Fibroblast of skin of abdomen (primary cell): ENCODE data around the gene EMILIN1. TPM values are rescaled to one million over a fixed set of nuclear protein-coding genes. Genes with fewer than 3 reads are reported as not detected.

Source experiments
- DNase-seq: peaks from one replicate; pipeline ENCODE4 v3.0.0-alpha.2; 2013
- polyA plus RNA-seq, 2 experiments: library from polyadenylated mRNA; unstranded; fragments of 120-200 nt; gene quantifications; one replicate each; pipeline ENCODE4 v1.2.1, GENCODE V29; 2013; ENCODE audit not compliant: insufficient read length in 2 of 2

EMILIN1 gene
- 406 TPM for polyA plus RNA-seq (2013, experiment 1 of 2; ENCODE audit: insufficient read length)
- polyA plus RNA-seq (2013, experiment 2 of 2; ENCODE audit: insufficient read length) = 450 TPM

GRCh38 chr2:27078267-27079194 is at the start of gene EMILIN1:
Gene EMILIN1, plus strand, starts transcription at chr2:27078615. Its CDS starts 451 bp downstream, at chr2:27079066.
- peak; percentile 97 for DNase-seq

- DNase-seq = no peak
Measured at GRCh38 chr2:27029051-27029450, 49.4 kb upstream of the EMILIN1 start.

- DNase-seq = peak; percentile 90
Measured at GRCh38 chr2:27032495-27033252, 45.7 kb upstream of the EMILIN1 start, which contains the start of gene TMEM214. Gene TMEM214, plus strand, starts transcription at chr2:27032965. Its CDS starts 51 bp downstream, at chr2:27033016.

- no peak for DNase-seq
Measured at GRCh38 chr2:27033253-27033852, 45.1 kb upstream of the EMILIN1 start.

- DNase-seq = no peak
Measured at GRCh38 chr2:27038012-27038411, 40.4 kb upstream of the EMILIN1 start.

GRCh38 chr2:27038631-27039339 is 39.6 kb upstream of the EMILIN1 start:
- DNase-seq = no peak

GRCh38 chr2:27039426-27039825 is 39.0 kb upstream of the EMILIN1 start:
- no peak for DNase-seq

- no peak for DNase-seq
Measured at GRCh38 chr2:27039871-27040270, 38.5 kb upstream of the EMILIN1 start.

- DNase-seq = no peak
Measured at GRCh38 chr2:27040282-27040681, 38.1 kb upstream of the EMILIN1 start.

- DNase-seq = peak; percentile 44
Measured at GRCh38 chr2:27041752-27042151, 36.7 kb upstream of the EMILIN1 start.

- DNase-seq = no peak
Measured at GRCh38 chr2:27042159-27042661, 36.2 kb upstream of the EMILIN1 start.

GRCh38 chr2:27042985-27043634 is 35.3 kb upstream of the EMILIN1 start:
- DNase-seq = no peak

- no peak for DNase-seq
Measured at GRCh38 chr2:27049422-27050280, 28.8 kb upstream of the EMILIN1 start.

GRCh38 chr2:27050281-27050995 is 28.0 kb upstream of the EMILIN1 start:
- DNase-seq = peak; percentile 97

- peak; percentile 92 for DNase-seq
Measured at GRCh38 chr2:27050996-27051901, 27.2 kb upstream of the EMILIN1 start, which contains the start of gene AGBL5. Gene AGBL5, plus strand, starts transcription at chr2:27051668. Its CDS starts 1,291 bp downstream, at chr2:27052959.

- no peak for DNase-seq
Measured at GRCh38 chr2:27051902-27052645, 26.3 kb upstream of the EMILIN1 start.

- DNase-seq = no peak
Measured at GRCh38 chr2:27053321-27053720, 25.1 kb upstream of the EMILIN1 start.

- no peak for DNase-seq
Measured at GRCh38 chr2:27053776-27054175, 24.6 kb upstream of the EMILIN1 start.
